Endometrium (tissue), 2 donors: ENCODE measurements around the gene ST8SIA1.

Source experiments
- FAIRE-seq: peaks from 2 replicates; lab custom pipeline; 2012; peaks lifted over from hg19 to GRCh38; lab: Jason Lieb, UNC
- donor health status: control.
- donor health status: control.

Gene ST8SIA1

DNA sequence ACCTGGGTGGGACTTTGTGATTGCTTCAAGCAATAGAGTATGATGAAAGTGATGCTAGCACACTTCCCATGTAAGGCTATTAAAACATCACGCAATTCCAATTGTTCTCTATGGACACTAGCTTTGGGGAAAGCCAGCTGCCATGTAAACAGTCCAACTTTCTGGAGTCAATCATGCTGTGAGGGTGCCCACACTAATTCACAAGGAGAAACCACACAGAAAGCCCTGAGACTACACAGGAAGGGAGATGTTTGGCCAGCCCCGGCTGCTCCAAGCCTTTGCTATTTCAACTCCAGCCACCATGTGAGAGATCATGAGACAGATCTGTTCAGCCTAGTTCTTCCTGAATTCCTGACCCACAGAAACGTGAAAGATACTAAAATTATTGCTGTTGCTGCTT is 96.3 kb downstream of the ST8SIA1 start:
- no peak for FAIRE-seq

DNA sequence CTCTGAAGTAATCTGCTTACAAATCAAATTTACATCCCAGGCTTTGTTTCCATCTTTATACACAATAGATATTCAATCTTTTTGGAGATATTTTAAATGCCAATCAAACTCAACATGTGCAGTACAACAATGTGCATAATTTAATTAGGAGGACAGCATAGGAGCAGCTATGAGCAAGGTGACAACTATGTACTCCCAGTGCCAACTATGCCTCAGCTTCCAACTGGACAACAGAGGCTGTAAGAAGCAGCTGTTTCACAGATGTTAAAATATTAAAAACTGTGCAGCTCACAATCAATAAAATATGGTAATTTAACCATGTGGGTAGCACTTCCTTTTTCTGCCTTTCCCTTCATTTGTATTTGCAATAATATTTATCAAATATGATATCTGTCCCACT is 99.9 kb downstream of the ST8SIA1 start:
- no peak for FAIRE-seq

DNA sequence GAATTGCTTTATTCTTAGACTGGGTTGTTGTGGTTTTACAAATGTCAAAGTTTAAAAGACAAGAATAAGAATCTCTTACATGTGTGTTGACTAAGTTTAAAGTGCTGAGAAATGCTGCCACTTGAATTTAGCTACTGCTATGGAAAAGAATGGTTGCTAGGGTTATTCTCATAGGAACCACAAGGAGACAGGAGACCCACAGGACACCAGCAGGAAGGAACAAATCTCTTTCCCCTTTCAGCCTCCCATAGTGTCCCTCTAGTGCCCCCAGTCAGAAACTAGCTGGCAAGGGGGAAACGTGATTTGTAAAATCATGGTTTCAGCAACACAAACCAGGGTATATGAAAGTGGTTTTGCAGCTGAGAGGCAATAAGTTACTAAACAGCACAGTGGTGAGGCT is 102.7 kb downstream of the ST8SIA1 start:
- no peak for FAIRE-seq

DNA sequence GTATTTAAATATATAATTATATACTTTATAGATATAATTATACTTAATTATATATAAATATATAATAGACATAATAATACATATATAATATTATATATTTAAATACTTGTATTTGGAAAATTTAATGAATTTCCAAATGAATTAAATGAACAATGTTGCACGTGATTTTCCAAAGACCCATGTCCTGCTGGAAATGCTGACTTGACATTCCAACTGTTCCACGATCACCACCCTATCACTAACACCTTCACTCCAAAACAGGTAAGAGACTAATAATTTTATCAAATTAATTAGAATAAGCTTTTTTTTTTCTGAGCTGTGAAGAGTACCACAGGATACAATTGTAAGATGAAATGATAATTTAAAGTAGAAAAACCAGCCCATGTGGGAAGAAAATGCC is 103.4 kb downstream of the ST8SIA1 start:
- FAIRE-seq = no peak

DNA sequence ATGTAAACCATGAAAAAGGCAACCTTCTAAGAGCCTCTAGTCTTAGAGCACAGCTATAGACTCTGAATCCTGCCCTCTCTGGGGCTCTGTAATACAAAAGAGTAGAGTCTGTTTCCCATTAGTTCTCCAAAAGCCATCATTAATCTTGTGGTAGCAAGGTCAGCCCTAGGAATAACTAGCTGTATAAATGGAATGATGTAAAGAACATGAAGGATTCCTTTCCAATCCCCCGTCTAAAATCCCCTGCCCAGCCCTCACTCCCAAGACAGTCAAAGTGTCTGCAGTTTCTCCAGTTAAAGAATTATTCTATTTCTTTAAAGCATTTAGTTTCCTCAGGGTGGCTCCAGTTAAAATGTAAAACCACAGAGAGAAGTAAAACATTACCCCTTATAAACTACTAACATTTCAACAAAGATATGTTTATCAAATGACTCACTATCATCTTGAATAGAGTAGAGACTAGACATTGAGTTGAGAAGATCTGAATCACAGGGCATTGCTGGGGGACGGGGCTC is 104.2 kb downstream of the ST8SIA1 start:
- no peak for FAIRE-seq

DNA sequence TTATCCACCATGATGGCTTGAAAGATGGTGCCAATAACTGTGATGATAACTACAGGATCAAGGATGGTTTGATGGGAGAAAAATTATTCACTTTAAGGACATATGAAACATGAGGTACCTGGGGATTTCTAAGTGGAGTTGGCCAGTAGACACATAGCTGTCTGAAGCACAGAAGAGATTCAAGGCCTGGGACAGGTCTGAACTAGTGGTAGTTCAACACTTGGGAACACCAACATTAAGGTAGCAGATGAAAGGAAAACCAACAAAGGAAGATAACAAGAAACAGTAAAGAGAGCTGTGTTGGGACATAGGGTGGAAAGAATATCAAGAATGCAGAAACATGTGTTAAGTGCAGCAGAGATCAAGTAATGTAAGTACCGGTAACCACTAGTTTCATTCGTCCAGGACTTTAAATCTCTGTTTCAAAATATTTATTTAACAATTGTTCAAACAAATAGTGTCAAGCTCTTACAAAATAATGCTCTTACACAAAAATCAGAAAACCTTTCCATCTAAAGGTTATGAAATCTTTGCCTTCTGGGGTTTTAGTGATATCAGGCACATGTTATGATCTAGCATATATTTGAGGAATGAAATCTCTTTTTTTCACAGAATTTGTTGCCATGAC is 104.7 kb downstream of the ST8SIA1 start:
- FAIRE-seq = no peak

DNA sequence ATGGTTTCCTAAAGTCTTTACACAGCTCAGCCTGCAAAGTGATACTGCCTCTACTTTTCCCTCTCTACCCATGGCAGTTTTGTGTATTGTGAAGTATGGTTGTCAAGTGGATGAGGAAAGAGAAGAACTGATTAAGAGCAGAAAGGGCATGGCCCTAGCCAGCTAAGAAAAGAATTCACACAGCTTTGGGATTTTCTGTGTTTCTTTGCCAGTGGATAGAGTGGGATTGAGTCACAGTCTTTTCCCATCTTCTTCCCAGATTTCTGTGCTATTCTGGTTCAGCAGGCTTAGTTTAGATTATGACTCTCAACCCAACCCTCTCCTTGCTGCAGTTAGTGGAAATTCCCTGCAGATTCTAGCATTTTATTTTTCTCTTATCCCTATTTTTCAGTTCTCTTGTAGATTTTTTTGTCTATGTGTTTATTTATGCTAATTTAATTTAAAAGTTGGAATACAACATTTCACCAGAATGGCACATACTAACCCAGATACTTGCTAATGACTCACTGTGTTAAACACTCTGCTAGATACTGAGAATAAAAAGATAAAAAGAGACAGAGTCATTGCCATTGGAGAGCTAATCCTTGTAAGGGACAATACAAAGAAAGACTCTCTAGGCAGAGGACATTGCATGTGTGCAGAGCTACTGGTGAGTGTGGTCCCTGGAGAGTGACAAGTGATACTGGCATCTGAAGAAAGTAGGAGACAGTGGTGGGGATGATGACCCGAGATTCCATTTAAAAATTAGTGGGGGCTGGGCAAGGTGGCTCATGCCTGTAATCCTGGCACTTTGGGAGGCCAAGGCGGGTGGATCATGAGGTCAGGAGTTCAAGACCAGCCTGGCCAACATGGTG is 106.3 kb downstream of the ST8SIA1 start:
- FAIRE-seq = no peak

DNA sequence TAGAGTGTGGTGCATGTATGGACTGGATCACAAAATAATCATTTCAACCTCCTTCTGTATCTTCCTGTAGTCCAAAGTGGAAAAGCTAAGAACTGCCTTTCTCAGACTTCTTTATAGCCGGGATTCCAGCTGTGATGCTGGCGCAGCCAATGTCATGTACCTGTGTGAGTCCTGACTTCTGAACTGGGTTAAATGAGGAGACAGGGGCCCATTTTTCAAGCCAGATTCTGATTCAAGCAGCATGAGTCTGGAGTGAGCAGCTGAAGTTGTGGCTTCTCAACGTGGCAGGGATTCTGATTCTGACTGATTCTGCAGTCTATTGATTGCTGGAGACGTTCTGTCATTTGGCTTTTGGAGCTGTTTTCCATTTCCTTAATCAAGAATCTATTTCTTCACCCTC is 111.2 kb downstream of the ST8SIA1 start:
- no peak for FAIRE-seq

DNA sequence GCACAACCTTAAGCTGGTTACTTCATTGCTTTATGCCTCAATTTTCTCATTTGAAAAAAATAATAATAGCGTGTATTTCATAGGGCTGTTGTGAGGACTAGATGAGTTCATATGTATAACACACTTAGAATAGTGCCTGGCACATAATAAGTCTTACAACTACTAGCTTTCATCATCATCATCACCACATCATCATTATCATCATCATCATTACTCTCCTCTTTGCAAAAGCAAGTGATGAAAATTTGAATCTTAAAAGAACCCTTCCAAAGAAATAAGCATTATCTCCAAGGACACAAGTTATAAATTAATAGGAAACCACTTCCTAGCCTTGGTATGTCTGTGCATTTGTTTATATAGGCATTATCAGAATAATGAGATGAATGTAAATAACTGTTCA is 117.0 kb downstream of the ST8SIA1 start:
- no peak for FAIRE-seq

DNA sequence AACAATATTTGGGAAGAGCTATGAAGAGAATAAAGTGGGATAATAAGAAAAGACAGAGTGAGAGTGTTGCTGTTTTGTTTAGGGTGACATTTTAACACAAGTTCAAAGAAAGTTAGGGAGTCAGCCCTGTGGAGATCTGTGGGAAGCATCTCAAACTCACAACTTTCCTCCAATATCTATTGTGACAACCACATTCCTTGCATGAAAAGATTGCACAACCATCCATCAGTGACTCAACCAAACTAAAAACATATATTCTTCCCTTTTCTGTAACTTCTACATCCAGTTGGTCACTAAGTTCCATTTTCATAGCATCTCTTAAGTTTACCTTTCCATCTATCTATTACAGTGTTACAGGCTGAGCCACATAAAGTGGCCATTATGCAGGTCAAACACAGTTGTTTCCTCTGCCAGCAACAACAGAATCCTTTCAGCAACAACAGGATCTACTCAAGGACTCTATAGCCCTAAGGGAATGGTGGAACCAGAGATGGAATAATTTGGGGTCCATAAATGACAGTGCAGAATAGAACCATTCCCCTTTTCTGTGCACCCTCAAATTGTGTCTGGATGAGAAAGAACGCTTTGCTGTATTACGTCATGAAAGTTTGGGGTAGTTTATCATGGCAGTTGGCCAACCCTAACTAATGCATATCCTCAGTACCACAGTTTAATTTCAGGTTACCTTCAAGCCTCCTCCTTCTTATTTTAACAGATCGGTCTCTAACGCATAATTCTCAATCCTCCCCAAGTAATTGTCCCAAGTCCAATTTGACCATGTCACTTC is 118.8 kb downstream of the ST8SIA1 start:
- no peak for FAIRE-seq

DNA sequence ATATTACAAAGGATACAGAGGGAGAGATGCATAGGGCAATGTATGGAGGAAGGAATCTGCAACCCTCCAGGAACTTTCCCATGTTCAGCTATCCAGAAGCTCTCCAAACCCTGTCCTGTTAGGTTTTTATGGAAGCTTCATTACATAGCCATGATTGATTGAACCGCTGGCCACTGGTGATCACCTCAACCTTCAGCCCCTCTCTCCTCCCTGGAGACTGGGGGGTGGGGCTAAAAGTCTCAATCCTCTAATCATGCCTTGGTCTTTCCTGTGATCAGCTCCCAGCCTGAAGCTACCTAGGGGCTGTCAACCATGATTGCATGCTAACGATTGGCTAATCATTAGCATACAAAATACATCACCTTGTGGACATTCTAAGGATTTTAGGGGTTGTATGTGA is 123.4 kb downstream of the ST8SIA1 start:
- FAIRE-seq = no peak

DNA sequence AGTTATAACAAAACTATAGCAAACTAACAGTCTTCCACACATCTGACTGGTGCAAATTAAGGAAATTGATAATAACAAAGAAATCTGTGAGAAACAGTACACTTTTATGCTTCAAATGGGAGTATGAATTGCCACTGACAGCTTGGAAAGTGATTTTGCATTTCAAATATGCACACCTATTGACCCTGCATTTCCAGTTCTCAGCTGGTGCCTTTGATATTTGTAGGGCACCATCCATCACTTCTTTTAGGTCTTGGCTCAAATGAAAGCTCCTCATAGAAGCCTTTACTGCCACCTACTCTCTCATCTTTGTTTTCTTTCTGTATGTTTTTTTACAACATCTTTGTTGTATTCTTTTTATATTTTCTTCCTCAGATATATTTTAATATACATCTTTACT is 125.1 kb downstream of the ST8SIA1 start:
- no peak for FAIRE-seq

DNA sequence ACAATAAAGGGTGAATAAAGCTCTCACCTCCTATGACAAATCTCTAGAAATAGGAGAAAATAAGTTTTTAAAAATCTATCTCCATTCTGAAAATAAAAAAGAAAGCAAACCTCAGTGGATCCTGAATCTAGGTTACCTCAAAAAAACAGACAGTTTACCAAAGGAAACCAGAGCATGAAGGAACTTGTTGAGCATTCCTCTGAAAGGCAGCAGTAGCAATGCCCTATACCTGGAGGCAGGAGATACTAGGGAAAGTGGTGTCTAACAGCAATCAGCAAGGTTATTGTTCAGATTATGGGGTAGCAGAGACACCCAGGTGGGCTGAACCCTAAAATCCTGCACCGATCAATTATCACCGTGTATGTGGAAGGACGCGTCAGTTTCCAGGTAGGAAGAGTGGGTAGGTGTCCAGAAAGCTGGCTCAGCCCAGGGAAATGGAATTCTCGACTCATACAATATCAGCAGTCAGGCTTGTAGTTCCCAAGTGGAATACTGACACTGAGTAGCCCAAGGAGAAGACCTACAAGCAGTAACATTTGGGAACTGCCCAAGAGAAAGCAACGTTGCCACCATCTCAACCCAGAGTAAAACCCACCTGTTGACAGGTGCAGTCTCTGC is 128.3 kb downstream of the ST8SIA1 start:
- no peak for FAIRE-seq

DNA sequence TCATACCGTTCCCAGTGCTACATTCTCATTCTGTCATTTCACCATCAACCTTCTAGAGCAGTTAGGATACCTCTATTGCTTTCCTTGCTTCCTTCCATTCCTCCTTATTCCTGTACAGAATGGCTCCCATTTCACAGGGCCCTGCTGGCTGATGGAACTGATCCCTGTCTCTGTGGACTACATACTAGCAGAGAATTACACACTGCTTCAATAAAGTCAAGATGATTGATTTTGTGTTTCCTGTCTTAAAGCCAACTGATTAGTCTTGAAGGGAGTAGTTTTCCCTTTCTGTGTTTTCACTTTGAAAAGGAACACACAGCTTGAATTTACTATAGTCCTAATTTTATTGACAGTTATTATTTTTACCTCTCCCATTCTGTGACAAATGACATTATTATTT is 130.1 kb downstream of the ST8SIA1 start:
- FAIRE-seq = no peak

DNA sequence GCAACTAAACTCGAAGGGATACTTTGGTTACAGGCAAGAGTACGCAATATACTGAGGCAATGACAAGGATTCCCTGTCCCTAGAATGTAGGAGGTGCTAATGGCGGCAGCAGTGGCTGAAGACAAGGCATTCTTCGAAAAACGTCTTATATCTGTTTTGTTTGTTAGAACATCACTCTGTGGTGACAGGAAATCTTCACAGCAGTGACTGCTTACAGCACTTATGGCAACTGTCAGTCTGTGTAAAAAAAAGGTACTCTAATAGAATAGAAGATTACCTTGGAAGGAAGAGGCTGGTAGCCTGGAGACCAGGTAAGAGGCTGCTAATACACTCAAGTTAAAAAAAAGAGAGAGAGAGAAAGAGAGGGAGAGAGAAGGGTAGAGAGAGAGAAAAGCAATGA is 131.7 kb downstream of the ST8SIA1 start:
- FAIRE-seq = no peak

DNA sequence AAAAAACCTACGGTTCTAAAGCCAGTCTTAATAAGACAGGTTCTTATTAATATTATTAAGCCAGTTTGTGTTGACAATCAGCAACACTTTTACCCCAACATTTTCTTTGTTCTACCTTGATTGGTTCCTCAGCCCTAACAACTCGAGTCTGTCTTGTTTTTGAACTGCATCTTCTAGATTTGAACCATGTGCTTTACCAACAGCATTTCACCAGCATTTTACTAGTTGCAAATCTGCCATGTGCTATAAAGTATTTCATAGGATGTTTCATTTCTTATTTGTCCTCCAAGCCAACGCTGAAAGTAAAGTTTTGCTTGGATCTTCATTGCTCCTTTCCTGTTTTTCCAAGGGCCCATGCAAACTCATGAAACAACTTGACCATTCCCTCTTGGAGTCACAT is 133.4 kb downstream of the ST8SIA1 start:
- no peak for FAIRE-seq

DNA sequence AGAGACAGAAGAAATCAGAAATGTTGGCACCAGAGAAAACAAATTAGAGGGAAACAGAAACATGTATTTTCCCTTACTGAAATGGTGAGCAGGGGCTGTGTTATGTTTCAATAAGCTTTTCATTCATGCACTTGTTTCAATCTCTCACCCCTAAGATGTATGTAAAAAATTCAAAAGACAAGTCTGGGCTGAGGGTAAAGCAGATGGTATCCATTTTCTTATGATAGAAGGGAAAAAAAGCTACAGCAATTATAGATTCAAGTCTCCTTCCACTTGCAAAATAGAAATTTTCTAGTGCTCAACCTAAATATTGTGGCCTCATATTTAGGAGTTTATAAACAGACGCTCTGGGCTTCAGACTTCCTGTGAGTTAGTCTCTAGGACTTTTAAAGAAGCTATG is 138.3 kb downstream of the ST8SIA1 start:
- FAIRE-seq = no peak

DNA sequence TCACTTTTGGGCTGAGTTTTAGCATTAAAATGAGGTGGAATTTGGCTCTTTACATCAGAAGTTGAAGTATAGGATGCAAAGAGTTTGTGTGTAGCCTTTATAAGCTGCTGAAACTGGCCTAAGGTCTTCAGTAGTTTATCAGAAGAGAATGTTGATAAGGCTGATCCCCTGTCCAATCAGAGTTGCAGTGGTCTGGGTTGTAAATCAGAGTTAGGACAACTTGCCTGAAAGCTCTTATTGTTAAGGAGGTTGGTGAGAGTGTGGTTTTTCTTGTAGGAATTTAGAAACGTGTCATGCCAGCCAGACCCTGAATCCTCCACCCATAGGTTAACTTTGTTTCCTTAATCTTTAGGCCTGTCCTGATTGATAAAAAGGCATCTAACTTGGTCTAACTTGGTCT is 143.5 kb downstream of the ST8SIA1 start:
- no peak for FAIRE-seq

DNA sequence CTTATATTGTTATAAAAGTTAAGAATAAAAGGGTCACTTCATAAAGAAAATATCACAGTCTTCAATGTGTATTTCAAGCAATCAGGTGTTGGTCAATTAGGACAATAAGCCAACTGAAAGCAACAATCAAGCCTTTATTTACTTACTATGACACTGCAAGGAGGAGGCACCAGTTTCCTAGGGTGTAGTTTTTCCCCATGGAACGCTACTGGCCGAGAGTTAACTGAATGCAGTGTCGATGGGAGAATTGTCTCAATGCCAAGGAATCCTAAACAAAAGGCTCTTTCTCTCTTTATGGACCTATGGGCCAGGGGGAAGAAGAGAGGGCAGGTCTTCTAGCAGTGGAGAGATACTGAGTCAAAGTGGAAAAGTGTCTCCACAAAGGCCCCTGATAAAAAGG is 146.1 kb downstream of the ST8SIA1 start:
- no peak for FAIRE-seq

DNA sequence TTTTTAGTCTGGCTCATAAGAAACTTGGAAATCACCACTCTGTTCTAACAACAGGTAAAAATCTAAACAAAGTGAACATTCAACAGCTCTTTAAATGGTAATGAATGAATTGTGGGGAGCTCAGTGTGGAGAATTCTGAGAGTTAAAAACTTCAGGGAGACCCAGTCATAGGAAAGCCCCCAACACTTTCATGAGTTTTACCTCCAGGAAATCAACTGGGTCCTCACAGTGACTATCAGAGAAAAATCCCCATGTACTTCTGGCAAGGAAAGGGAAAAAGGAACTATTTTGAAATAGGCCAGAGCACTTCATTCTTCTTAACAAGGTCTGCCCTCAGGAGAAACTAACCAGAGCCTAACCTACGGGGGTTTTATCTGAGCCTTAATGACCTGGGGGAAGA is 153.8 kb downstream of the ST8SIA1 start:
- no peak for FAIRE-seq

DNA sequence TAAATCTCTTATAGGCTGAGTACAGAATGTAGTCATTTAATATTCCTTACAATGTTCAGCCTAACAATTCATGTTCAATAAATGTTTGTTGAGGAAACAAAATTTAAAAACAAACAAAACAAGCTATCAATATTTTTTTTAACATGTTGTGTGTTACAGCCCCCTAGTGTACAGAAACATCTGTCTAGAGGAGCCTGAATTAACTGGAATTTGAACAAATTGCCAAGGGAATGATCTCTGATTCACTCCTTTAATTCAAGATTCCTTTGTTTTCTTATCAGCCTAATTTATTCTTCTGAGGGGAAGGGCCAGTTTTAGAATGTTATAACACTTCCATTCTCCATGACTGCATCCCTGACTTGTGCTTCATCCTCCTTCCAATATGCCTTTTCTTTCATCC is 161.3 kb downstream of the ST8SIA1 start:
- peak; percentile 21 for FAIRE-seq

DNA sequence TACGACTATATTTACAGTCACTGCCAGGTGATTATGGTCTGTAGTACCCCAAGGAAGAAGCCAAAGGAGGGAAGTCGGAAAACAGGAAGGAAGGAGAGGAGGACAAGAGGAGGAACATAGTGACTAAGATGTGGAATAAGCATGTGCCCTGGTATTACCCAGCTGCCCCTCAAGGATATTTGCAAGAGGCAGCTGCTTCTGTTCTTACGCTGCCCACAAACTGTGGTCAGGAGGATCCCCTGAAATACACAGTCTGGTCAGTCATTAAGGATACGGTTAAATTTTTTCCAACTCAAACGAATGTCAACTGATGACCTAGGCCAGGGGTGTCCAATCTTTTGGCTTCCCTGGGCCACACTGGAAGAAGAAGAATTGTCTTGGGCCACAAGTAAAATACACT is 162.0 kb downstream of the ST8SIA1 start:
- no peak for FAIRE-seq

DNA sequence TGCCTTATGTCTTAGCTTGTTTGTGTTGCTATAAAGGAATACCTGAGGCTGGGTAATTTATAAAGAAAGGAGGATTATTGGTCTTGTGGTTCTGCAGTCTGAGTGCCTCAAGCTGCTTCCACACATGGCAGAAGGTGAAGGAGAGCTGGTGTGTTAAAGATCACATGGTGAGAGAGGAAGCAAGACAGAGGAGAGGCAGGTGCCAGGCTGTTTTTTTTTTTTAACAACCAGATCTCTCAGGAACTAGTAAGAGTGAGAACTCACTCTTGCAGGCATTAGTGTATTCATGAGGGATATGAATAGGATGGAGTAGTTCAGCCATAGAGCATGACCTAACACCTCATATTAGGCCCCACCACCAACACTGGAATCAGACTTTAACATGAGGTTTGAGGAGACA is 165.1 kb downstream of the ST8SIA1 start:
- no peak for FAIRE-seq
